Stimulated activated naive CD8-positive, alpha-beta T cell treated with anti-CD3 and anti-CD28 coated beads, Interleukin-15, amount 100 ng/mL, for 72 hours (primary cell): ENCODE results near the gene RALGPS2.
"Not testable (repeated sequence)": the region's sequence is repeated elsewhere in the genome, so short reads cannot be mapped to it uniquely, and the experiment has no call there.

Experiments
- ATAC-seq: fragments of 150-1000 bp; cut with Tn5 transposase; 2 replicates; pipeline ENCODE4 v1.10.0; 2021; ENCODE audit warnings: mild to moderate bottlenecking, moderate library complexity
- DNase-seq, 2 donors: peaks; one replicate each; pipeline ENCODE4 v3.0.0; 2021 to 2022
- H3K27ac Mint-ChIP-seq, 2 donors: one replicate each; pipeline ENCODE4 v1.8.0; 2022; ENCODE audit warnings: mild to moderate bottlenecking in 2 of 2, mixed read lengths in 2 of 2, moderate library complexity in 2 of 2
- H3K27me3 Mint-ChIP-seq: one replicate; pipeline ENCODE4 v1.8.0; 2022; ENCODE audit warnings: mixed read lengths
- H3K4me1 Mint-ChIP-seq: one replicate; pipeline ENCODE4 v1.8.0; 2022; ENCODE audit warnings: mild to moderate bottlenecking, mixed read lengths
- H3K4me3 Mint-ChIP-seq, 2 donors: one replicate each; pipeline ENCODE4 v1.8.0; 2022; ENCODE audit warnings: mild to moderate bottlenecking in 2 of 2, mixed read lengths in 2 of 2, moderate library complexity in 1 of 2
- H3K9me3 Mint-ChIP-seq, 2 donors: one replicate each; pipeline ENCODE4 v1.8.0; 2022; ENCODE audit warnings: mixed read lengths in 2 of 2

The RALGPS2 gene

DNA sequence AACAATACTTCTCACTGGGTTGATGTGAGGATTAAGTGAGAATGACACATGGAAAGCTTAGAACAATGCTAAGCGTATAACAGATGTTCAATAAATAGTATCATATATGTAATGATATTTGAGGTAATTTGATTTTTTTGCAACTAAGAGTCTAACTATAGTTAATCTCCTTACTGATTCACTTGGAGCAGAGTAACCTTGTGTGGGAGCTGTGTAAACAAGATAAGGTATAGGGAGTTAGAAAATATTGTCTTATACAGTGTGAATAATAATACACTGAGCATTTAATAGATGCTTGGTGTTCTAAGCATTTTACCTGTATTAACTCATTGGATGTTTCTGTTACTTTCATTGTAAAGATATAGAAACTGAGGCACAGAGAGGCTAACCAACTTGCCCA is 15.9 kb downstream of the RALGPS2 start:
- no peak for ATAC-seq
- H3K27ac Mint-ChIP-seq: no peak overlapping the region
- DNase-seq: no peak
- H3K27me3 Mint-ChIP-seq: no peaks in the 10 kb centered on the region
- H3K4me3 Mint-ChIP-seq: no peak overlapping the region
- H3K4me1 Mint-ChIP-seq: no peaks in the 10 kb centered on the region
- no peaks in the 10 kb centered on the region for H3K9me3 Mint-ChIP-seq

GRCh38 chr1:178743801-178744200 is 18.8 kb downstream of the RALGPS2 start:
- no peak for ATAC-seq
- no peaks in the 10 kb centered on the region for H3K27me3 Mint-ChIP-seq
- no peak overlapping the region for H3K27ac Mint-ChIP-seq
- no peak overlapping the region for H3K4me3 Mint-ChIP-seq
- no peaks in the 10 kb centered on the region for H3K4me1 Mint-ChIP-seq
- DNase-seq: no peak
- H3K9me3 Mint-ChIP-seq: no peaks in the 10 kb centered on the region

DNA sequence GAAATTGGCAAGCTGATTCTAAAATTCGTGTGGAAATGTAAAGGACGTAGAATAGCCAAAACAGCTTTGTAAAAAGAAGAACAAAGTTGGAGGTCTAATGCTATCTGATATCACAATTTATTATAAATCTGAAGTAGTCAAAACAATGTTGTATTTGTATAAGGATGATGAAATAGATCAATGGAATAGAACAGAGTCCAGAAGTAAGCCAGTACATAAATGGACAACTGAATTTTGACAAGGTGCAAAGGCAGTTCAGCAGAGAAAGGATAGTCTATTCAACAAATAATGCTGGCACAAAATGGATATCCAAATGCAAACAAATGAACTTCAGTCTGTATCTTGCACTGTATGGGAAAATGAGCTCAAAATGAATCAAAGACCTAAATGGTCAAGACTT is 20.2 kb downstream of the RALGPS2 start:
- DNase-seq: no peak
- Mint-ChIP-seq H3K9me3 (no peaks in the 10 kb centered on the region), H3K4me1 (no peaks in the 10 kb centered on the region), H3K4me3 (no peak overlapping the region), H3K27me3 (no peaks in the 10 kb centered on the region), H3K27ac (no peak overlapping the region)
- ATAC-seq: no peak

GRCh38 chr1:178746345-178746744 is 21.3 kb downstream of the RALGPS2 start:
- DNase-seq: no peak
- Mint-ChIP-seq H3K27me3 (no peaks in the 10 kb centered on the region), H3K9me3 (no peaks in the 10 kb centered on the region), H3K27ac (no peak overlapping the region), H3K4me1 (no peaks in the 10 kb centered on the region), H3K4me3 (no peak overlapping the region)
- no peak for ATAC-seq

DNA sequence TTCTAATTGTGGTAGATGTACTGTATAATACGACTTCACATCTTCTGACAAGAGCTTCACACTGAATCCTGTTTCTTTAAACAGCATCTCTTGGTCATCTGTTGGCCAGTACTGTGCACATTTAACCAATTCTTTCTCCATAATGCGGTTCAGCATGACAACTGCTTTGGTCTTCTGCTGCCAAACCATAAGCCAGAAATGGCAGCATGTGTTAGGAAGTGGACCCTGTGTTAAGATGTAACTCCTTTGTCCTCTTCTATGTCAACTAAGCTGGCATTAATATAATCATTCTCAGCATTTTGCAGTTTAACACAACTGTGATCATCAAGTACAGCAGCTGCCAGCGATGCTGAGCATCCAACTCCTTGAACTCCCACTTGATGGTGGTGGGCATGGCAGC is 22.3 kb downstream of the RALGPS2 start:
- not testable (repeated sequence) for ATAC-seq, H3K27me3 Mint-ChIP-seq, H3K4me3 Mint-ChIP-seq, DNase-seq, H3K9me3 Mint-ChIP-seq, H3K4me1 Mint-ChIP-seq, H3K27ac Mint-ChIP-seq

DNA sequence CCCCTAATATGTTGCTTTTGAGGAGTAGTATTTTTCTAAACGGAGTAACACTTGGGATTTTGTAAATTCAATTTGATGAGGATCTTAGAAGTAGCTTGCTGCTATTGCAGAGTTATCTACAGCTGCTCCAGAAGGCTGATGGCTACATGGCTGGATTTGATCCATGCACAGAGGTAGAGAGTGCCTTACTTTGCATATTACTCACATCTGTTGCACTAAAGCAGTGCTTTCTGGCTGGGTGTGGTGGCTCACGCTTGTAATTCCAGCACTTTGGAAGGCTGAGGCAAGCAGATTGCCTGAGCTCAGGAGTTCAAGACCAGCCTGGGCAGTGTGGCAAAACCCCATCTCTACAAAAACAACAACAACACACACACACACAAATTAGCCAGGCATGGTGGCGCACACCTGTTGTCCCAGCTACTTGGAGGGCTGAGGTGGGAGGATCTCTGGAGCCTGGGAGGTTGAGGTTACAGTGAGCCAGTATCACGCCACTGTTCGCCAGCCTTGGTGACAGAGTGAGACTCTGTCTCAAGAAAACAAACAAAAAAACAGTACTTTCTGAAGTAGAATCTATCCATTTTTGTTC is 24.6 kb downstream of the RALGPS2 start:
- no peaks in the 10 kb centered on the region for H3K4me1 Mint-ChIP-seq
- no peak overlapping the region for H3K4me3 Mint-ChIP-seq

GRCh38 chr1:178751046-178751445 is 26.0 kb downstream of the RALGPS2 start:
- H3K27me3 Mint-ChIP-seq: no peaks in the 10 kb centered on the region
- no peaks in the 10 kb centered on the region for H3K4me1 Mint-ChIP-seq
- peaks cover 0 to 11% of the 10 kb centered on the region in 2 donors for H3K9me3 Mint-ChIP-seq
- ATAC-seq: no peak
- no peak overlapping the region for H3K27ac Mint-ChIP-seq
- no peak for DNase-seq
- H3K4me3 Mint-ChIP-seq: no peak overlapping the region

More for the DNA sequence above, 24.6 kb downstream of the RALGPS2 start:
- no peaks in the 10 kb centered on the region for H3K9me3 Mint-ChIP-seq
- ATAC-seq (no peak), DNase-seq (no peak)
- H3K27ac Mint-ChIP-seq: no peak overlapping the region
- H3K27me3 Mint-ChIP-seq: no peaks in the 10 kb centered on the region

DNA sequence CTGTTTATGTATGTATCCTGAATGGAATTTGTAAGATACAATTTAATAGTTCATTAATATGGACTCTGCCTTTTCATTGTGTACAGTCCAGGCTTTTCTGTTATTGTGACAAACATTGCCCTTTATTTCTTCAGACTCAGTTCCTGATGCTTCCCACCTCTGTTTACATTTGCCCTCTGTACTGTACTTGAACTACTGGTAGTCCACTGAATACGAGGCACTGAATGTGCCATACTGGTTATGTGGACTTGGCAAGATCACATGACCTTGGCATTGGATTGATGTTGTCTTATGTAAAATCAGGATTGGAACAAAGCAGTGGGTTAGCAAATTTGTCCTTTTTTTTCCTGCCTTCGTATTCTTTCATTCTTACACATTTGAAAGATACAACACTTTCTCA is 27.8 kb downstream of the RALGPS2 start:
- ATAC-seq (no peak), DNase-seq (no peak)
- H3K4me3 Mint-ChIP-seq: no peak overlapping the region
- H3K27me3 Mint-ChIP-seq: no peaks in the 10 kb centered on the region
- peaks cover 0 to 25% of the 10 kb centered on the region in 2 donors for H3K9me3 Mint-ChIP-seq
- no peaks in the 10 kb centered on the region for H3K4me1 Mint-ChIP-seq
- H3K27ac Mint-ChIP-seq: no peak overlapping the region

- H3K4me1 Mint-ChIP-seq, ATAC-seq, H3K27me3 Mint-ChIP-seq, DNase-seq, H3K27ac Mint-ChIP-seq, H3K4me3 Mint-ChIP-seq: not testable (repeated sequence)
- H3K9me3 Mint-ChIP-seq: peaks cover 0 to 41% of the 10 kb centered on the region in 2 donors
Measured at GRCh38 chr1:178754655-178755256, 29.7 kb downstream of the RALGPS2 start.

- DNase-seq: peak; percentile 17 to 25
- H3K4me1 Mint-ChIP-seq: peaks cover 8% of the 10 kb centered on the region
- ATAC-seq: peak; percentile 58
- peaks cover 19 to 29% of the 10 kb centered on the region in 2 donors for H3K9me3 Mint-ChIP-seq
- H3K27me3 Mint-ChIP-seq: no peaks in the 10 kb centered on the region
- H3K4me3 Mint-ChIP-seq: no peak overlapping the region
- H3K27ac Mint-ChIP-seq: peak overlapping the region in 1 of 2 donors; percentile 74
Measured at GRCh38 chr1:178768423-178768822, 43.4 kb downstream of the RALGPS2 start.

DNA sequence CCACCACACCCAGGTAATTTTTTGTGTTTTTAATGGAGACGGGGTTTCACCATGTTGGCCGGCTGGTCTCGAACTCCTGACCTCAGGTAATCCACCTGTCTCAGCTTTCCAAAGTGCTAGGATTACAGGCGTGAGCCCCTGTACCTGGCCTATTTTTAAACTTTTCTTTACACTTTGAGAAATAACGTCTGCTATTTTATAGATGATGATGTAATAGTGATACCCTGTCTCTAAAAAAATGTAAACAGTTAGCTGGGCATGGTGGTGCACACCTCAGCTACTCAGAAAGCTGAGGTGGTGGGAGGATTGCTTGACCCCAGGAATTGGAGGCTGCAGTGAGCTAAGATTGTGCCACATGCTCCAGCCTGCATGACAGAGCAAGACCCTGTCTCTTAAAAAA is 47.9 kb downstream of the RALGPS2 start:
- no peak for DNase-seq
- ATAC-seq: no peak
- Mint-ChIP-seq H3K27ac (no peak overlapping the region), H3K4me1 (peaks cover 8% of the 10 kb centered on the region), H3K27me3 (no peaks in the 10 kb centered on the region), H3K9me3 (no peaks in the 10 kb centered on the region), H3K4me3 (no peak overlapping the region)

GRCh38 chr1:178774263-178774662 is 49.2 kb downstream of the RALGPS2 start:
- Mint-ChIP-seq H3K27ac (no peak overlapping the region), H3K27me3 (no peaks in the 10 kb centered on the region), H3K9me3 (no peaks in the 10 kb centered on the region), H3K4me3 (no peak overlapping the region), H3K4me1 (no peaks in the 10 kb centered on the region)
- ATAC-seq: no peak
- DNase-seq: no peak

GRCh38 chr1:178776553-178776952 is 51.5 kb downstream of the RALGPS2 start:
- no peak for ATAC-seq
- H3K4me3 Mint-ChIP-seq: no peak overlapping the region
- no peaks in the 10 kb centered on the region for H3K9me3 Mint-ChIP-seq
- DNase-seq: no peak
- H3K4me1 Mint-ChIP-seq: no peaks in the 10 kb centered on the region
- no peak overlapping the region for H3K27ac Mint-ChIP-seq
- no peaks in the 10 kb centered on the region for H3K27me3 Mint-ChIP-seq

DNA sequence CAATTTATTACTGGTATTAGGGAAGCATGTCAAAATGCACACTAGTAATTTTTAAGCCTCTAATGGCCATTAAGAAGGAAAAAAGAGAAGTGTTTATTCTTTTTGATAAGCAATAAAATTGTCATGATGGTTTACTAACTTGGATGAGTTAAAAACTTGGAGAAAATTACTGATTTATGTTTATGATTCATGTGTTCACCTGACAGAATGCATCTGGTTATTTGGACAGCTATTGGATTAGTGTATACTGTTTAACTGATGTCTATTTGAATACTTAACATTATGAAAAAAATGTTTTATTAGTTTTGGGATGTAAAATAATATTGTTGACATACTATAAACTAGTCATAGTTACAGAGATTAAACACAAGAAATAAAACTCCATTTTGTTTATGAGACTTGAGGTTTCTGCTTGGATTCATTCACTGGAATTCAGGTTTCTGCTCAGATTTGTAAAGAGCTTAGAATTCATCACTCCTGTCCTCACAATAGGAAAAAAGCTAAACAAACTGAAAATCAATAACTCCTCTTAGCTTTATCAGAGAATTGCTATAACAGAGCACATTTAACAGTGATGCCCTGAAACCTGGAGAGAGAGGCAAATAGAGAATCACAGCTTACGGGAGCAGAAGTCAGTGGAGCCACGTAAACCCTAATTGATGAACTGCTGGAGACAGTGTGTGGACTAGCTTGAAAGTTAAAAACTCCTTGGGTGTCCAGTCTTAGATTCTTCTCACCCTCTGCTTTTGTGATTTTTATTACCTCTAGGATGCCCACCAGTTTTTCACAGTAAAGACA is 56.7 kb downstream of the RALGPS2 start:
- ATAC-seq (no peak), DNase-seq (no peak)
- no peaks in the 10 kb centered on the region for H3K27me3 Mint-ChIP-seq
- H3K4me3 Mint-ChIP-seq: no peak overlapping the region
- no peak overlapping the region for H3K27ac Mint-ChIP-seq
- H3K4me1 Mint-ChIP-seq: peaks cover 24% of the 10 kb centered on the region
- no peaks in the 10 kb centered on the region for H3K9me3 Mint-ChIP-seq

DNA sequence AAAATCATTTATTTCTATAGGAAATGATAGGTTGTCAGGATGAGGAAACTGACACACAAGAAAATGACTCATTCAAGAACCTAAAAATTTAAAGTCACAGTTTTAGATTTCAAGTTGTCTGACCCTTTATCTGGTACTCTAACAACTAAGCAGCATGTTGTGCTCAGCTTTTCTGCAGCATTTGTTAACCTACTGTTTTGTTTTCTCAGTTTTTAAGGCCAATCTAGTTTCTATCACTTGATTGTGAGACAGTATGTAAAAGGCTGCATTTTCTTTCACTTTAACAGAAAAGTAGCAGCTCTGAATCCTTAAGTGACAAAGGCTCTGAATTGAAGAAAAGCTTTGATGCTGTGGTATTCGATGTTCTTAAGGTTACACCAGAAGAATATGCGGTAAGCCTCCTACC is 59.1 kb downstream of the RALGPS2 start:
- Mint-ChIP-seq H3K27ac (no peak overlapping the region), H3K4me3 (peak overlapping the region; percentile 49 to 51), H3K4me1 (peaks cover 24% of the 10 kb centered on the region), H3K9me3 (no peaks in the 10 kb centered on the region), H3K27me3 (no peaks in the 10 kb centered on the region)
- no peak for DNase-seq
- peak; percentile 67 for ATAC-seq

GRCh38 chr1:178792394-178792793 is 67.3 kb downstream of the RALGPS2 start:
- no peak overlapping the region for H3K4me3 Mint-ChIP-seq
- H3K27me3 Mint-ChIP-seq: no peaks in the 10 kb centered on the region
- DNase-seq: no peak
- H3K27ac Mint-ChIP-seq: peak overlapping the region in 1 of 2 donors; percentile 80
- no peak for ATAC-seq
- H3K9me3 Mint-ChIP-seq: no peaks in the 10 kb centered on the region
- H3K4me1 Mint-ChIP-seq: no peaks in the 10 kb centered on the region
